Activated naive CD8-positive, alpha-beta T cell treated with anti-CD3 and anti-CD28 coated beads, Interleukin-2, amount 50 U/mL, for 16 hours (primary cell): Measurements from ENCODE around the gene CYP3A7.
"Not testable (repeated sequence)": the region's sequence is repeated elsewhere in the genome, so short reads cannot be mapped to it uniquely, and the experiment has no call there.

Source experiments
- DNase-seq: peaks from one replicate; pipeline ENCODE4 v3.0.0-alpha.2; 2020; ENCODE audit warnings: low read depth, low spot score

CYP3A7 gene

GRCh38 chr7:99669782-99670181, 65.2 kb downstream of the CYP3A7 start:
- DNase-seq = no peak

GRCh38 chr7:99668541-99668940, 66.5 kb downstream of the CYP3A7 start:
- no peak for DNase-seq

GRCh38 chr7:99667179-99667578, 67.8 kb downstream of the CYP3A7 start:
- DNase-seq = no peak

GRCh38 chr7:99666013-99666395, 69.0 kb downstream of the CYP3A7 start:
- DNase-seq = no peak

- DNase-seq = no peak
These were observed 69.5 kb downstream of the CYP3A7 start for GRCh38 chr7:99665312-99666012.

- not testable (repeated sequence) for DNase-seq
These were observed 77.1 kb downstream of the CYP3A7 start for GRCh38 chr7:99657879-99658278.
